GOT3 (cell line): ENCODE results near the gene GRAMD1A.
A peak's percentile ranks its signal among the peaks of the same experiment; 100 is the strongest.
"Not testable (repeated sequence)": the region's sequence is repeated elsewhere in the genome, so short reads cannot be mapped to it uniquely, and the experiment has no call there.

ENCODE experiments used
- DNase-seq: peaks from one replicate; lab custom pipeline; 2025; ENCODE audit warnings: mixed read lengths; lab: John Stamatoyannopoulos, UW

Gene GRAMD1A

DNA sequence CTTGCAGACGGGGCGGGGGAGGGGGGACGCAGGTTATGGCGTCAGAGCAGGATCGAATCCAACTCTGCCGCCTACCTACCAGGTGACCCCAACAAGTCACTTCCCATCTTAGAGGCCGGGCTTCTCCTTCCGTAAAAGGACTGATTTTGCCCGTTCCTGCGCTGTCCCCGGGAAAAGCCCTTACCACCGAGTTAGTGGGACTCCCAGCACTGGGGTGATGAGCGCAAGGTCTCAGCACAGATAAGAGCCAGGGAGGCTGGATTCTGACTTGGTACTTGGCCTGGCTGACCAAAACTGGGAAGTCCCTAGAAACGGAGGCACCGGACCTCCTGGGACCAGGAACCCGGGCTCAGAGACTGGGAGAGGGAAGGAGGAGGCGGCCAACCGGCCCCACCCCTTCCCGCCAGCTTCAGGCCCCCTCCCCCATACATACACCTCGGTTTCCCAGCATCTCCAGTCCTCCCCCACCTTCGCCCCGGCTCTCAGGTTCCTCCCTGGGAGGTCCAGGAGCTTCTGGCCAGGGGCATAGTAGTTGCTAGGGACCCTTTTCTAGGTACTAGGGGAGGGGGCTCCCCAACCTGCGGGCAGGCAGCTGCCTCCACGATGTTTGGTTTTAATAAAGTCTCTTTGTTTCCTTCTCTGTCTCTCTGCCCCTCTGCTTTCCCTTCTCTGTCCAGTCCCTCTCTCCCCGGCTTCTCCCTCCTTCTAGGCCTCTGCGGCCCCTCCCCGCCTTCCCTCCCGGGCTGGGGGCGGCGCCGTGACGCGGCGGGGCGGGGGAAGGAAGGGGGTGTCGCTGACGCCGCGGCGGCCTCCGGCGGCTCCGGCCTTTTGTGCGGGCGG, at the start of gene GRAMD1A:
Gene GRAMD1A, plus strand, starts transcription at position 826 of the 840 bp plus-strand sequence. CDS start 156 bp downstream, outside the sequence.
- DNase-seq = peak; percentile 43

DNA sequence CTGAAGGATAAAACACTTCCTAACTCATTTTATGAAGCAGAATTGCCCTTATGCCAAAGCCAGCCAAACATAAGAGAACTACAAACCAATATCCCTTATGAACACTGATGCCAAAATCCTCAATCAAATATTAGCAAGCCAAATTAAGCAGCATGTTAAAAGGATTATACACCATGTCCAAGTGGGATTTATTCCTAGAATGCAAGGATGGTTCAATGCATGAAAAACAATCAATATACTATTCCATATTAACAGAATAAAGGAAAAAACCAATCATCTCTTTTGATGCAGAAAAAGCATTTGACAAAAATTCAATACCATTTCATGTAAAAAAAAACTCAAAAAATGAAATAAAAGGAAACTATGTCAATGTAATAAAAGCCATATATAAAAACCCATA, 47.0 kb upstream of the GRAMD1A start:
- DNase-seq = no peak

DNA sequence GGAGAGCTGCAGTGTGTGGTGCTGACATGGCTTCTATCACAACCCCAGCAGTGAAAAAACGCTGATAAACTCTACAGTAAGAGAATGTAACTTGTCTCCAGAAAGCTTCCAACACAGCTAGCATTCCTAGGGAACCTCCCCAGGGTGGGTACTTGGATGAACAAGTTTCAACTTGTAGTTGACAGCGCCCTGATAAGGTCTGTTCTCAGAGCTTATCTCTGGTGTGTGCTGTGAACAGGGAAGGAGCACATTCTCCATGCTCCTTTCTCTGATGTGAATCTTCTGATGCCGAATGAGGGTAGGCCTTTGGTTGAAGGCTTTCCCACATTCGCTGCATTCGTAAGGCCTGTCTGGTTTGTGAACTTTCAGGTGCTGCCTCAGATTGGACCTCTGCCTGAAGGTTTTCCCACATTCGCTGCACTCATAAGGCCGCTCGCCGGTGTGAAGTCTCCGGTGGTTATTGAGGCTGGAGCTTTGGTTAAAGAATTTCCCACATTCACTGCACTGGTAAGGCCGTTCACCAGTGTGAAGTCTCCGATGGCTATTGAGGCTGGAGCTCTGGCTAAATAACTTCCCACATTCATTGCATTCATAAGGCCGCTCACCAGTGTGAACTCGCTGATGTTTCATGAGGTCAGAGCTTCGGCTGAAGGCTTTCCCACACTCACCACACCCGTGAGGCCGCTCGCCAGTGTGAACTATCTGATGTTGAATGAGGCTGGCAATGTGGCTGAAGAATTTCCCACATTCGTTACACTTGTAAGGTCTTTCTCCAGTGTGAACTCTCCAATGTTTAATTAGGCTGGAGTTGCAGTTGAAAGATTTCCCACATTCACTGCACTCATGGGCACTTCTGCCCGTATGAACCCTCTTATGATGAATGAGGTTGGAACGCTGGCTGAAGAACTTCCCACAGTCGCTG, 42.0 kb upstream of the GRAMD1A start:
- no peak for DNase-seq

DNA sequence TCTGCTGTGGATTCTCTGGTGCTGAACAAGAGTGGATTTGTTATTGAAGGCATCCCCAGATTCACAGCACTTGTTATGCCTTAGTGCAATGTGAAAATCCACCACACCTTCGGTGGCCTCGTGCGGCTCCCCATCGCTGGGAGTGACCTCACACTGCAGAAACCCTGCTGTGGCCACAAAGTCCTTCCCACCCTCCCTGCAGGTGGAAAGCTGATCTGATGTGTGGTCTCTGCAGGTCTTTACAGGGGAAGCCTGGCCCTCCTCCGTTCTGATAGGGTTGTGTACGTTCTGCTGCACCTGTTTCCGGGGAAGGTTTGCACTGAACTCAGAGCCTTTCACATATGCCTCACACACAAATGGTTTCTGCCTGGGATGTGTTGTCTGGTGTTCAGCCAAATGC, 41.1 kb upstream of the GRAMD1A start:
- DNase-seq = no peak

DNA sequence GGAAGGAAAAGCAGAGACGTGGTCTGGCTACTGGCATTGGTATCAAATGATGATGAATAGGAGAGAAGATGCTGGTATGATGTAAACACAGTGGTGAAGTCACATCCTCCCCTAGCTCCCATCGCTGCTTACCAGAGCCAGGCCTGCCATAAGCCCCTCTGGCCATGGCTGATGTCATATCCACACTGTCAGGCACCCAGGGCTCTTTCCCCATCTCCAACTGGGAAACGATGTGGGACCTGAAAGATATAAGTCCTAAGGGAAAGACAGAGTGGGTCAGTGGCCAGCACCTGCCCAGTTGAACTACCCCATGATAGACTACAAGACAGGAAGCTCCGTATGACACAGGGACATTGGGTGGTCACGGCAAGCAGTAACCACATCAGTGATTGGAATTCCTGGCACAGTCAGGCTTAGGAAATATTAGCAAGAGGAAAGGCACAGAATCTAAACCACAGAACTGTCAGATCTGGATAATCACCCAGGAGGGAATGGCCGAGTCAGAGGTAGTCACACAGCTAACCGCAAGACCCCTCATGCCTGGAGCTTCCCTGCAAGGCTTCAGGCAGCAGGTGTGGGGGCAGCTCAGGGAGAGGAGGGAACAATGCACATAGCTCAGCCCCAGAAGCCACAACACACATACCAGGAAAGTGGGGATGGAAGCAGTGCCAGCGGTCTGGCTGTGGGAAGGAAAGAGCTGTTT, 39.9 kb upstream of the GRAMD1A start:
- DNase-seq = no peak

DNA sequence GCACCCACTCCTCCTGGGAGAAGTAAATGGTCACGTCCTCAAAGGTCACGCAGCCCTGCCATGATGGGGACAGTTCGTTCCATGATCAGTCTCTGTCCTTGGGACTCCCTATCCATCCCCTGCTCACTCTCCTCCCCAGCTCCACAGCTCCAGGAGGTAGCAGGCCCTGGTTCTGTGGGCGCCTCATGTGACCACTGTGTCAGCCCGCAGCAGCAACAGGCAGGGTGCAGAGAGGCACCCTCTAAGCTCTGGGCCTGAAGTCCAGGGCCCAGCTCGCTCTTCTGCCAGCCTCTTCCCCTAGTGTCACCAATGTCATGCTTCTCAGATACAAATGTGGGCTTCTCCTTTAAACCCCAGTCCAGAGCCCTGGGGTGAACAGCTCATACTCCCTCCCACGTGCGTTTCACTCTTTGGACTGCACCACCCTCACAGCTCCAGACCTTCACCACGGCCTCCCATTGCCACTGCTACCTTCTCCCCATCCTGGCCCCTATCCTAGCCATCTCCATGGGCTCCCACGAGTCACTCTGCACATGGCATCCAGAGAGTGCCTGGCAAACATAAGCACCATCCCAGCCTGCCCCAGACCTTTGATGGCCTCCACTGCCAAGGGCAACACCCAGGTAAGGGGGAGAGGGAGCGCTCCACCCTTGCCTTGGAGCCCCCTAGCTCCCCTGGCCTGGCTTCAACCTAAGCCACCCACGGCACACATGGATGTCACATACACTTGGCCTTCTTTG, 39.0 kb upstream of the GRAMD1A start:
- DNase-seq = no peak

DNA sequence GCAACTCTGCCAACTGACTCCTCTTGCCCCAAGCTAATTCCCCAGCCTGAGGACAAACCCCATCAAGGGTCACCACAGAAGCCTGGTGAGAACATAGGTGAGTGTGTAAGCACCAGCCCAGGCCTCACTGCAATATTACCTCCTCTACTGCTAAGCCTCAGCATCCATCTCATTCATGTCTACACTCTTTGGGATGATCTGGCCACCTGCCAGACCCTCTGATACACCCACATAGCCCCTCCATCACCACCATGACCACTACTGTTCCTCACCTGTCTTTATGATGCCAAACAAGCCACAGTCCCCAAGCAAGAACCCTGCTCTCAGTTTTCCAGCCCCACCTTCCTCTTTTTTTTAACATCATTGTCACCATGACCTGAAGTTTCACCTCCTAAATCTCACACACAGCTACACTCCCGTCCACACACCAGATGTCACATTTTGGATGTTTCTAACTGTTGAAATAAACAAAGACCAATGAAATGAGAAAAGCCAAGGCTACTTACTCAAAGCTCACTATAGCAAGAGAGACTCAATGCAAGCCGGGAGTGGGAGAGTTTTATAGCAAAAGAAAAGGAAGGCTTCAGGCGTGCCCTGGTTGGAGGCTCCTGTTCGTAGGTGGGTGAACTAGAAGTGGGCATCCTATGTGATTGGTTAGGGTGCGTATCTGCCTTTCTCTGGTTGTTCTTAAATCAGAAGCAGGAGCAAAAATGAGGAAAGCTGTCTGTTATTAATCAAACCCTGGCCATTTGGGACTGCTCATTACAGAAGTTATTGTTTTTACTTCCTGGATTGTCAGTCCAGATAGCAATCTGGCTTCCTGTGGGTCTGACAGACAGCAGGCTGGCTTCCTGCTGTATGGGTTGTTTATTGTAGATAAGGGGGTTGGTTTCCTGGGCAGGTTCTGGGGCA, 38.1 kb upstream of the GRAMD1A start:
- no peak for DNase-seq

DNA sequence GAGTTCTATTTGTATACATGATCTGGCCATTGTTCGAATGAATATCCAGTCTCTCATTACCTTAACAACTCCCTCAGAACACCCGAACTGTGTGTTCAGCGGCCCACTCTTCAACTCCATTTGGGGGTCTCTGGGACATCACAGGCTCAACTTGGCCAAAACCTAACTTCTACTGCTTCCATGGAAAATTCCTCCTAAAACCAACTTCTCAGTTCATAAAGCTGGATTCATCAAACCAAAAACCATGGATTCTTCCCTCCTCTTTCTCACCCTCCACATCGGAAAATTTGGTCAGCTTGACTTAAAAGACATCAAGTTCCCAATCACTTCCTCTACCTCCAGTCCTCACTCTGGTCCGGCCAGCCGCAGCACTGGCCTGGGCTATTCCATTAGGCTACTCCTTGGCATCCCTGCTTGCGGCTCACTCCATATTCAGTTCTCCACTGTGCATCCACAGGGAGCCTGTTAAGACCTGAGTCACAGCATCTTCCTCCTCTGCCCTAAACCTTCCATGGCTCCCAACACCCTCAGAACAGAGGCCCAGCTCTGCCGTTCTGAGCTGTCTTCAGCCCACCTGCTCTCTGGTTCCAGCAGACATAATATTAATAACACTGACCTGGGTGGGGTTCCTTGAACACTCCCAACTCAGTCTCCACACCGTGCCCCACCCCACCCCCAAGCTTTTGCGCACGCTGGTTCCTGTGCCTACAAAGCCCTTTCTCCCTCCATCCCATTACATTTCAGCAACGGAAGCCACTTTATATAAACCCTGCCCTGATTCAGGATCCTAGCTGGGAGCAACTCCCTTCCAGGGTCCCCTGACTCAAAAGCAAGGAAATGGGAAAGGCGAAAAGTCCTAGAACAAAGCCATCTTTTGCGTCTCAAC, 37.2 kb upstream of the GRAMD1A start:
- DNase-seq = no peak

DNA sequence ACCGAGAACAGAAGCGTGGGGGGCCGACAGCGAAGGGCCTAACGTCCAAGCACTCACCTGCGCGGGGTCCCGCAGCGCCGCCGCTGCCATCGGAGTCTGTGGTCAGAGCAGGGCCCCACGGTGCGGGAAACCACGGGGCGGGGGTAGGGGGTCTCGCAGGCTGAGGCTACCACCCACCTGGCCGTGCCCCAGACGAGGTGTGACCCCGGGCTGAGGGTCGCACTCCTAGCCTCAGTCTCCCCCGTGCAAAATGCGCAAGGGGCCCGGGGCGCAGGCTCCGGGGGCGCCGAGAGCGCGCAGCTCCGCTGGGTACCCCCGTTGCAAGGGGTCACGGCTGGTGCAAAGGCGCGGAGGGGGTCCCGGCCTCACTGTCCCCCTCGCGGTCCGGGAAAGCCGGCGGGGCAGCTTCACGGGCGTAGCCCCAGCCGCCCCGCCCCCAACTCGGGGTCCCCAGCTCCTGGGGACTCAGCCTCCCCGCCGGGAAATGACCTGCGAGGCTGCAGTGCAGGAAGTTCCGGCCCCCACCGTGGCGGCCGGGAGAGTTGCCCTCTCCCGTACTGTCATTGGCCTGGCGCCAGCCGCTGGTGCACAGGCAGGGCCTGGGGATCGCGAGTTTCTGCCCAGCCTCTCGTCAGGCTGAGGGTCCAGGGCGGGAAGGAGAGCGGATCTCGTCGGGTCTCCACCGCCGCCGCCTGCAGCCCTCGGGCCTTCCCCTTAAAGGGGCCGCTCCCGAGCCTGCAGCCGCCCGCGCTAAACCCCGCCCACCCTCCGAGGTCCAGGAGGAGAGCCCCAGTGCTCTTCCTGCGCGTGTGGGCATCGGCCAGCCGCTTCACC, 36.3 kb upstream of the GRAMD1A start, which contains the start of gene ZNF792:
Gene ZNF792, minus strand, starts transcription at position 657 of the 834 bp plus-strand sequence. Its CDS starts 567 bp downstream, at position 90.
- no peak for DNase-seq

DNA sequence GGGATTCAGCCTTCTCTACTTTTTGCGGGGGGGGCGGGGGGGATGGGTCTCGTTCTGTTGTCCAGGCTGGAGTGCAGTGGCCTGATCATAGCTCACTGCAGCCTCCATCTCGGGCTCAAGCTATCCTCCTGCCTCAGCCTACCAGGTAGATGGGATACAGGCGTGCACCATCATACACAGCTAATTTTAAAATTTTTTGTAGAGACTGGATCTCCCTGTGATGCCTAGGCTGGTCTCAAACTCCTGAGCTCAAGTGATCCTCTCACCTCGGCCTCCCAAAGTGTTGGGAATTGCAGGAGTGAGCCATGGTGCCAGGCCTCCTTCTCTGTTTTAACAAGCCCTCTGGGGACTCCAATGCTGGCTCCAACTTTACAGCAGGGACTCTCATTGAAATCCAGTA, 35.5 kb upstream of the GRAMD1A start:
- no peak for DNase-seq

DNA sequence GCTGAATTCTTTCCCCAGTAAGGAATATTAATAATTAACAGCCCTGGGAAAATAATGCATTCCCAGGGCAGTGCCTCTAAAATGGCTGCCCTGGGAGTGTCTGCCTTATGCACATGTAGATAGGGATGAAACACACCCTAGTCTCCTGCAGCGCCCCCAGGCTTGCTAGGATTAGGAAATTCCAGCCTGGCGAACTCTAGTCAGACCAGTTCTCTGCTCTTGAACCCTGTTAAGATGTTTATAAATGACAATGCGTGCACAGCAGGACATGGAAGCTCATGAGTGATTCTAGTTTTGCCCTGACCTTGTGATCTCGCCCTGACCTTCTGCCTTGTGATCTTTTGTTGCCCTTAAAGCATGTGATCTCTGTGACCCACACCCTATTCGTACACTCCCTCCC, 34.6 kb upstream of the GRAMD1A start:
- DNase-seq = not testable (repeated sequence)

DNA sequence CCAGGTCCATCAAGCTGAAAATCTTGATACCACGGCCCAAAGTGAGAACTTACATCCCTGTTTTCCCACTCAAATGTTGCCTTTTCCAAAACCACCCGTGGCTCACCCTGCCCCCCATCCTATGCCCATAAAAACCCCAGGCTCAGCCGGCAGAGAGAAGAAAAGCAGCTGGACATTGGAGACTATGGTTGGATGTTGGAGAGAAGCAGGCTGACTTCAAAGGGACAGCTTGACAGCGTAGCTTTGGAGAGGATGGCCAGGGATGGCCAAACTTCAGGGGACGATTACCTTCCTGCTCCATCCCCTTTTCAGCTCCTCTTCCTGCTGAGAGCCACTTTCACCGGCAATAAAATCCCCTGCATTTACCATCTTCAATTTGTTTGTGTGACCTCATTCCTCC, 32.6 kb upstream of the GRAMD1A start:
- no peak for DNase-seq

DNA sequence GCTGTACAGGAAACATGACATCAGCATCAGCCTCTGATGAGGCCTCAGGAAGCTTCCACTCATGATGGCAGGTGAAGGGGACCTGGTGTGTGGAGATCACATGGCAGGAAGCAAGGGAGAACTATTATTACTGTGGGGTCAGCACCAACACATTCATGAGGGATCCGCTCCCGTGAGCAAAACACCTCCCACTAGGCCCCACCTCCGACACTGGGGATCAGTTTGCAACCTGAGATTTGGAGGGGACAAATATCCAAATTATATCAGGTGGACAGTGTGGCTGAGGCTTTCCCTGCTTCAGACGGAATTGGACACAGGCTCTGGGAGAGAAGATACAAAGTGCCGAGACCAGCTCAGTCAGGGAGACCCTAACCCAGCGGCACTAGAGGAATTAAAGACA, 30.4 kb upstream of the GRAMD1A start:
- DNase-seq = no peak

DNA sequence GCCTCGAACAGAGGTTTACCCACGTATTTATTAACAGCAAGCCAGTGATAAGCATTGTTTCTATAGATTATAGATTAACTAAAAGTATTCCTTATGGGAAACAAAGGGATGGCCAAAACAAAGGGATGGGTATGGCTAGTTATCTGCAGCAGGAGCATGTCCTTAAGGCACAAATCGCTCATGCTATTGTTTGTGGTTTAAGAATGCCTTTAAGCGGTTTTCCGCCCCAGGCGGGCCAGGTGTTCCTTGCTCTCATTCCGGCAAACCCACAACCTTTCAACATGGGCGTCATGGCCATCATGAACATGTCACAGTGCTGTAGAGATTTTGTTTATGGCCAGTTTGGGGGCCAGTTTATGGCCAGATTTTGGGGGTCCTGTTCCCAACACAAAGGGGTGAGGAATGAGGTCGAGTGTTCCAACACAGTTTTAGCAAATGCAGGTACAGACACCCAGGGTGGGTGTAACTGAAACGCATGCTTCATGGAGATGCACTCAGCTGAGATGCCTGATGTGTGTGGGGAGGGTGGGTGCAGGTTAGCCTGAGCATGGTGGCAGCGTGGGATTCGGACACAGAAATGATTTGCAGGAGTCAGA, 29.8 kb upstream of the GRAMD1A start:
- DNase-seq = not testable (repeated sequence)

DNA sequence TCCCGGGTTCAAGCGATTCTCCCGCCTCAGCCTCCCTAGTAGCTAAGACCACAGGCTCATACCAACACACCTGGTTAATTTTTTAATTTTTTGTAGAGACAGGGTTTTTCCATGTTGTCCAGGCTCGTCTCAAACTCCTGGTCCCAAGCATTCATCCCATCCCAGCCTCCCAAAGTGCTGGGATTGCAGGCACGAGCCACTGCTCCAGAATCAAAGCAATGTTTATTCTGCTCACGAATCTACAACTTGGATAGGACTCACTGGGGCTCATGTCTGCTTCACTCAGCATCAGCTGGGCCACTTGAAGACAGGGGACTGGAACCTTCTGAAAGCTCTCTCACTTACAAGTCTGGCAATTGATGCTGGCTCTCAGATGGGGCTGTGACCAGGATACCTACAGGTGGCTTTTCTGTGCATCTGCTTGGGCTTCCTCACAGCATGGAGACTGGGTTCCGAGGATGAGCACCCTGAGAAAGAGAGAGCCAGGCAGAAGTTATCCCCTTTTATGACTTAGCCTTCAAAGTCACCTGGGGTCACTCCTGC, 27.9 kb upstream of the GRAMD1A start:
- DNase-seq = no peak

DNA sequence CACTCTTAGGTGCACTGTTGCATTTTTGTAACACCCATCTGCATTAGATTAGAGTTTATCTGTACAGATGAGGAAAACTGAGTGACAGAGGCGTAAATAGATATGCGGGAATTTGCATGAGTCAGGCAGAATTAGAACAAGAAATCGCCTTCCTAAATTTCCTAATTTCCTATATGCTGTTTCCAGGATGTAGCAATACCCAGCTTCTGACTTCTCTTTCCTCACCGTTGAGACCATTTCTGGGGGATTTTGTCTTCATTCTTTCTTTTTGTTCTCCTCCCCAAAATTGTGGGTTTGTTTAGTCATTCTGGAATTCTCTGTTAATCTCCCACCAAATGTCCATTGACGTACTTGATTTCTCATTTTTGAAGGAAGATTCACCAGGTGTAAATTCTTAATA, 25.5 kb upstream of the GRAMD1A start:
- no peak for DNase-seq

DNA sequence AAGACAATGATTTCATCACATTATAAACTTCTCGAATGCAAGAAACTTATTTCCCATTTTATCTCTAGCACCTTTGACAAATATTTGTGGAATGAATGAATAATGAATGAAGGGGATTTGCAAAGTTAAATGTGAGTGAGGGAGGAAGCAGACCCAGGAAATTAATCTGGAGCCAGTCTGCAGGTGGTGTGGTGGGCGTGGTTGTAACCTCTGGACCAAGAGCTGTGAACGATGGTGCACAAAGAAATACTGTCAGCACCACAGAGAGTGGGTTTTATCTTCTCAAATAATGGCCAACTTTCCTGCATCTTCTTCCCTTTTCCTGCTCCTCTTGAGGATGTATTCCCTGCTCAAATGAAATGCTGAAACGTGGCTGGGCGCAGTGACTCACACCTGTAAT, 25.1 kb upstream of the GRAMD1A start:
- DNase-seq = no peak

DNA sequence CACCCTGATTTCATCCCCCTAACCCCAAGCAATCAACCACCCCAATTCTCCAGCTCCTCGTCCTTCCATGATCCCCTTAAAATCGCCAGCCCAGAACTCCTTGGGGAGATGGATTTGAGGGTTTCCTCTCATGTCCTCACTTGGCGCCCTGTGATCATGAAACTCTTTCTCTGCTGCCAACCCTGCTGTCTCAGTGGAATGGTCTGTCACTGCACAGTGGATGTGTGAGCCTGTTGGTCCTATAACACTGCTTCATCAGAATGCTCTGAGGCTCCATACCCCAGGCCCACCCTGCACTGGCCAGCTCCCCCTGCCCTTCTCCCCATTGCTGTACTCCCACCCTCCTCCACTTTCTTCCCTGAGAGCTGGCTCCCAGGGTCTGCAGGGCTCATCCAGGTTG, 23.5 kb upstream of the GRAMD1A start:
- no peak for DNase-seq
